ENCODE measurements around the gene SVIL. TPM values are rescaled to one million over a fixed set of nuclear protein-coding genes. Genes with fewer than 3 reads are reported as not detected.

SVIL gene
- polyA plus RNA-seq, 1 donor (not counting 4 experiments of a cell fraction or from before 2014, with no cell fraction given): 16.2 TPM

DNA sequence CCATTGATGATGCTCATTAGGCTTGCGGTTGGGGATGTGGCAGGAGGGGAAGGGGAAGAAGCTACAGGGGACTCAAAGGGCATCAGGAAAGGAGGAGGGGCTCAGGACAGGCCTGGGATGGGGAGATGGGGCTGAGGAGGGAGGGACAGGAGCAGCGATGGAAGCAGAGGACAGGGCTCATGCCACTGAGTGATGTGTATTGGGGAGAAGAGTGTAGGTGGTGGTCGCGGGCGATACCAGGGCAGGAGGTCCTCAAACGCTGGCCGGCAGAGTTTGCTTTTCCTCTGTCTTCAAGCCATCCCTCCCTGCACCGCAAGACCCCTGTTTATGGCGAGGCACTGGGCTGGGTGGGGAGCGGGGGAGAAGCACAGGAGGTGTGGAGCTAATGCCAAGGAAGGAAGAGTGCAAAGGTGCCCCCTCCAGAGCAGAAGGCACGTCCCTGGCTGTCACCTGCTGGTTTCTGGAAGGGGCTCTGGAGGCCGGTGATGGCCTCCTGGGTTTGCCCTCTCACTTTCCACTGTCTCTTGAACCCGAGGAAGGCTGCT is 134.7 kb downstream of the SVIL start:
- TF ChIP-seq CTCF (optimal IDR thresholded peaks at IDR 0.05 in 1 of 3, IDR thresholded peaks at IDR 0.05 in 1 of 3, conservative IDR thresholded peaks at IDR 0.05 in 1 of 3; ENCODE audit: extremely low read depth in 1 of 3, insufficient read depth in 2 of 3, low read length in 3 of 3) (no peak), EZH2 (IDR thresholded peaks at IDR 0.05; ENCODE audit: low read length) (no peak)
- H3K36me3 ChIP-seq (ENCODE audit: control insufficient read depth in 2 of 2, extremely low read depth in 1 of 2, insufficient read depth in 2 of 2, low read length in 2 of 2): peaks cover 5 to 8% of the 10 kb centered on the region in 2 experiments
- H2AFZ ChIP-seq (ENCODE audit: control insufficient read depth, low read length): no peak overlapping the region
- no peaks in the 10 kb centered on the region for H3K27me3 ChIP-seq (ENCODE audit: control insufficient read depth, extremely low read depth, insufficient read depth, low read length)
- H3K9me1 ChIP-seq (ENCODE audit: control insufficient read depth, extremely low read depth, insufficient read depth, low read length): no peaks in the 10 kb centered on the region
- dilution Hi-C loops (cut with MboI; ENCODE audit: extremely low pct_ligation_motif_present, low sequenced_read_pairs): no loop called here
- no peak overlapping the region for H3K4me3 ChIP-seq (ENCODE audit: control insufficient read depth in 2 of 3, extremely low read depth in 1 of 3, insufficient read depth in 2 of 3, low read depth in 1 of 3, low read length in 3 of 3)
- H3K27ac ChIP-seq (ENCODE audit: control insufficient read depth, insufficient read depth, low read length): no peak overlapping the region
- FAIRE-seq: no peak
- no peaks in the 10 kb centered on the region for H3K9me3 ChIP-seq (ENCODE audit: control insufficient read depth, low read depth, low read length)
- H3K4me1 ChIP-seq (ENCODE audit: control insufficient read depth, extremely low read depth, insufficient read depth, low read length): peaks cover 25% of the 10 kb centered on the region
- no peaks in the 10 kb centered on the region for H4K20me1 ChIP-seq (ENCODE audit: control insufficient read depth, extremely low read depth, insufficient read depth, low read length)
- no peak overlapping the region for H3K9ac ChIP-seq (ENCODE audit: control insufficient read depth, extremely low read depth, insufficient read depth, low read length)
- no peak overlapping the region for H3K4me2 ChIP-seq (ENCODE audit: control insufficient read depth, extremely low read depth, insufficient read depth, low read depth, low read length)
- no peak for DNase-seq (ENCODE audit: low read depth, low spot score)
- H3K79me2 ChIP-seq (ENCODE audit: control insufficient read depth, insufficient read depth, low read length): no peaks in the 10 kb centered on the region

- FAIRE-seq (peak; percentile 83), DNase-seq (ENCODE audit: low read depth, low spot score) (no peak)
- no peaks in the 10 kb centered on the region for H4K20me1 ChIP-seq (ENCODE audit: control insufficient read depth, extremely low read depth, insufficient read depth, low read length)
- H3K27ac ChIP-seq (ENCODE audit: control insufficient read depth, insufficient read depth, low read length): no peak overlapping the region
- no peaks in the 10 kb centered on the region for H3K9me3 ChIP-seq (ENCODE audit: control insufficient read depth, low read depth, low read length)
- TF ChIP-seq EZH2 (IDR thresholded peaks at IDR 0.05; ENCODE audit: low read length) (no peak), CTCF (optimal IDR thresholded peaks at IDR 0.05 in 1 of 3, IDR thresholded peaks at IDR 0.05 in 1 of 3, conservative IDR thresholded peaks at IDR 0.05 in 1 of 3; ENCODE audit: extremely low read depth in 1 of 3, insufficient read depth in 2 of 3, low read length in 3 of 3) (peak; percentile 92 to 96 (median 95))
- H3K79me2 ChIP-seq (ENCODE audit: control insufficient read depth, insufficient read depth, low read length): no peaks in the 10 kb centered on the region
- peaks cover 3% of the 10 kb centered on the region for H3K4me1 ChIP-seq (ENCODE audit: control insufficient read depth, extremely low read depth, insufficient read depth, low read length)
- H3K4me2 ChIP-seq (ENCODE audit: control insufficient read depth, extremely low read depth, insufficient read depth, low read depth, low read length): no peak overlapping the region
- H3K9me1 ChIP-seq (ENCODE audit: control insufficient read depth, extremely low read depth, insufficient read depth, low read length): no peaks in the 10 kb centered on the region
- no peaks in the 10 kb centered on the region for H3K27me3 ChIP-seq (ENCODE audit: control insufficient read depth, extremely low read depth, insufficient read depth, low read length)
- dilution Hi-C loops (cut with MboI; ENCODE audit: extremely low pct_ligation_motif_present, low sequenced_read_pairs): no loop called here
- no peak overlapping the region for H2AFZ ChIP-seq (ENCODE audit: control insufficient read depth, low read length)
- H3K9ac ChIP-seq (ENCODE audit: control insufficient read depth, extremely low read depth, insufficient read depth, low read length): no peak overlapping the region
- no peak overlapping the region for H3K4me3 ChIP-seq (ENCODE audit: control insufficient read depth in 2 of 3, extremely low read depth in 1 of 3, insufficient read depth in 2 of 3, low read depth in 1 of 3, low read length in 3 of 3)
- H3K36me3 ChIP-seq (ENCODE audit: control insufficient read depth in 2 of 2, extremely low read depth in 1 of 2, insufficient read depth in 2 of 2, low read length in 2 of 2): peaks cover 21 to 23% of the 10 kb centered on the region in 2 experiments
These were observed 138.2 kb downstream of the SVIL start for GRCh38 chr10:29496341-29497162.

Measured in keratinocyte (primary cell).